Nephron (organoid): ENCODE data around the gene FBXW9.
"Not testable (repeated sequence)": the region's sequence is repeated elsewhere in the genome, so short reads cannot be mapped to it uniquely, and the experiment has no call there.

Experiments used
- H3K27ac Mint-ChIP-seq, 3 experiments: 2 replicates each; pipeline ENCODE4 v1.8.0; 2020; ENCODE audit warnings: mixed read lengths in 3 of 3, mild to moderate bottlenecking in 2 of 3, moderate library complexity in 1 of 3
- H3K27me3 Mint-ChIP-seq: 2 replicates; pipeline ENCODE4 v1.8.0; 2021; ENCODE audit warnings: low read depth, mild to moderate bottlenecking, moderate library complexity, mixed read lengths
- H3K36me3 Mint-ChIP-seq: 2 replicates; pipeline ENCODE4 v1.8.0; 2020; ENCODE audit warnings: low read depth, mixed read lengths
- H3K4me1 Mint-ChIP-seq: 2 replicates; pipeline ENCODE4 v1.8.0; 2020; ENCODE audit warnings: mixed read lengths
- H3K4me3 Mint-ChIP-seq, 3 experiments: 2 replicates each; pipeline ENCODE4 v1.8.0; 2020; ENCODE audit warnings: mild to moderate bottlenecking in 3 of 3, mixed read lengths in 3 of 3, moderate library complexity in 2 of 3
- H3K9me3 Mint-ChIP-seq: 2 replicates; pipeline ENCODE4 v1.8.0; 2020; ENCODE audit warnings: mixed read lengths
- TF ChIP-seq, protein P1 (sequence below), 3 experiments: fragments of 200-600 bp; sonication (generic); IDR thresholded peaks; one replicate each; pipeline ENCODE4 v1.5.0; 2021; ENCODE audit warnings: antibody characterized with exemption in 3 of 3; ENCODE audit not compliant: unreplicated experiment in 3 of 3

Gene FBXW9

DNA sequence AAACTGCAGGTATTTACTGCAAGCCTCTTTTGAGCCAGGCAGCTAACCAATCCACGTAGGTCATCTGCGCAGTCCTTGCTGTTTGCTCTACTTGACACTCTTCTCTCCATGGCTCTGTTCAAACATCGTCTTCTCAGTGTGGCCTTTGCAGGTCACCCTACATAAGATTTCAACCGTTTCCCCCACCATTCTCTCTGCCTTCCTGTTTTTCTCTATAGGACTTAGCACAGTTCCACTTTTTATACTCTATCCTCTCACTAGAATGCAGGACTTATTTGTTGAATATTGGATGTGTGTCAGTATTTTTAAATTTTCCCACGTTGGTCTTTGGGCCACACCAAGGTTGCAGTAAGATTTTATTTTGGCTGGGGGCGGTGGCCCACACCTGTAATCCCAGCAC, 1.7 kb upstream of the FBXW9 start:
- no peaks in the 10 kb centered on the region for H3K9me3 Mint-ChIP-seq
- TF ChIP-seq, protein P1, sequence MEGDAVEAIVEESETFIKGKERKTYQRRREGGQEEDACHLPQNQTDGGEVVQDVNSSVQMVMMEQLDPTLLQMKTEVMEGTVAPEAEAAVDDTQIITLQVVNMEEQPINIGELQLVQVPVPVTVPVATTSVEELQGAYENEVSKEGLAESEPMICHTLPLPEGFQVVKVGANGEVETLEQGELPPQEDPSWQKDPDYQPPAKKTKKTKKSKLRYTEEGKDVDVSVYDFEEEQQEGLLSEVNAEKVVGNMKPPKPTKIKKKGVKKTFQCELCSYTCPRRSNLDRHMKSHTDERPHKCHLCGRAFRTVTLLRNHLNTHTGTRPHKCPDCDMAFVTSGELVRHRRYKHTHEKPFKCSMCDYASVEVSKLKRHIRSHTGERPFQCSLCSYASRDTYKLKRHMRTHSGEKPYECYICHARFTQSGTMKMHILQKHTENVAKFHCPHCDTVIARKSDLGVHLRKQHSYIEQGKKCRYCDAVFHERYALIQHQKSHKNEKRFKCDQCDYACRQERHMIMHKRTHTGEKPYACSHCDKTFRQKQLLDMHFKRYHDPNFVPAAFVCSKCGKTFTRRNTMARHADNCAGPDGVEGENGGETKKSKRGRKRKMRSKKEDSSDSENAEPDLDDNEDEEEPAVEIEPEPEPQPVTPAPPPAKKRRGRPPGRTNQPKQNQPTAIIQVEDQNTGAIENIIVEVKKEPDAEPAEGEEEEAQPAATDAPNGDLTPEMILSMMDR (IDR thresholded peaks at IDR 0.05; ENCODE audit: unreplicated experiment in 3 of 3), result no peak
- peak overlapping the region; percentile 43 to 55 (median 47) for H3K27ac Mint-ChIP-seq
- peaks cover 10% of the 10 kb centered on the region for H3K4me1 Mint-ChIP-seq
- no peaks in the 10 kb centered on the region for H3K27me3 Mint-ChIP-seq
- peaks cover 27% of the 10 kb centered on the region for H3K36me3 Mint-ChIP-seq
- peak overlapping the region; percentile 76 to 87 (median 86) for H3K4me3 Mint-ChIP-seq

DNA sequence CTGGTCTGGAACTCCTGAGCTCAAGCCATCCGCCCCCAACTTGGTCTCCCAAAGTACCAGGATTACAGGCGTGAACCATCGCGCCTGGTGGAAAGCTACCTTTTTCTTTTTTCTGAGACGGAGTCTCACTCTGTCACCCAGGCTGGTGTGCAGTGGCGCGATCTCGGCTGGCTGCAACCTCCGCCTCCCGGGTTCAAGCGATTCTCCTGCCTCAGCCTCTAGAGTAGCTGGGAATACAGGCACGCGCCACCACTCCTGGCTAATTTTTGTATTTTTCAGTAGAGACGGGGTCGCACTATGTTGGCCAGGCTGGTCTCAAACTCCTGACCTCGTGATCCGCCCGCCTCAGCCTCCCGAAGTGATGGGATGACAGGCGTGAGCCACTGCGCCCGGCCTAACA, 994 bp upstream of the FBXW9 start:
- not testable (repeated sequence) for H3K27ac Mint-ChIP-seq, H3K27me3 Mint-ChIP-seq, H3K4me1 Mint-ChIP-seq, H3K9me3 Mint-ChIP-seq
- Mint-ChIP-seq H3K4me3 (peak overlapping the region; percentile 57 to 63 (median 59)), H3K36me3 (peaks cover 20% of the 10 kb centered on the region)

DNA sequence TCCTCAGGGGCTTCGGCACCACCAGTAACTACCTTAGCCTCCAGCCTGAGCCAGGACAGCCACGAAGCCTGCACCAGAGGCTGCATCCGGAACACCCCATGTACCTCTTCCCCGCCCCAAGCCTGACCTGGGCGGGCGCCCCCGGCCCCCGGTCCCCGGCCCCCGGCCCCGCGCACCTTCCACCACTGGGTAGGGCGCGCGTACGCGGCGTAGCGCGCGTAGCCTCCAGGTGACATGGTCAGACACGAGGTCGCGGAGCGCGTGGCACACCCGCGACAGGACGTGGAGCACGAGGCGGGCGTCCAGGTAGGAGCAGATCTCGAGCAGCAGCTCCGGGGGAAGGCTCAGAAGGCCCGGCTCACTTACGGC, 450 bp downstream of the FBXW9 start:
- Mint-ChIP-seq H3K27ac (no peak overlapping the region), H3K4me1 (peaks cover 10% of the 10 kb centered on the region), H3K4me3 (peak overlapping the region; percentile 93 to 95 (median 94)), H3K27me3 (no peaks in the 10 kb centered on the region), H3K9me3 (no peaks in the 10 kb centered on the region), H3K36me3 (peaks cover 8% of the 10 kb centered on the region)
- TF ChIP-seq, protein P1 (IDR thresholded peaks at IDR 0.05; ENCODE audit: unreplicated experiment in 3 of 3), result no peak

DNA sequence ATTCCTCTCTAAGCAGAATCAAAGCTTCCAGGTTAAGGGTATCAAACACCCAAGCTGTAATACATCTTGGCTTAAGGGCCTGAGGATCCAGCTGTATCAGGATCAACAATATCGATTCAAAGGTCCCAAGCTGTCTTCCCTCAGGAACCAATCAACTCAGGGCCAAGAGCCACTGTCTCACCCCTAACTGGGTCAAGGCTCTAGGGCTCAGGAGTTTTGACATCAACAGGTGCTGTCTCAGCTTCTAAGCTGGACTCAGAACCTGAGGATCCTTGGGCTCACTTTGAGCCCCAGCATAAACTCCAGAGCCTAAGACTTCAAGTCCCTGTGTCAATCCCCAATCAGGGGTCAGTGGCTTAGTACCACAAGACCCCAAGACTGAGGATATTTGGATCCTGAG, 917 bp downstream of the FBXW9 start:
- H3K4me1 Mint-ChIP-seq, result peaks cover 10% of the 10 kb centered on the region
- H3K36me3 Mint-ChIP-seq, result peaks cover 5% of the 10 kb centered on the region
- TF ChIP-seq, protein P1 (IDR thresholded peaks at IDR 0.05; ENCODE audit: unreplicated experiment in 3 of 3), result no peak
- H3K27ac Mint-ChIP-seq, result no peak overlapping the region
- no peaks in the 10 kb centered on the region for H3K27me3 Mint-ChIP-seq
- no peaks in the 10 kb centered on the region for H3K9me3 Mint-ChIP-seq
- H3K4me3 Mint-ChIP-seq, result peak overlapping the region; percentile 80 to 93 (median 80)

DNA sequence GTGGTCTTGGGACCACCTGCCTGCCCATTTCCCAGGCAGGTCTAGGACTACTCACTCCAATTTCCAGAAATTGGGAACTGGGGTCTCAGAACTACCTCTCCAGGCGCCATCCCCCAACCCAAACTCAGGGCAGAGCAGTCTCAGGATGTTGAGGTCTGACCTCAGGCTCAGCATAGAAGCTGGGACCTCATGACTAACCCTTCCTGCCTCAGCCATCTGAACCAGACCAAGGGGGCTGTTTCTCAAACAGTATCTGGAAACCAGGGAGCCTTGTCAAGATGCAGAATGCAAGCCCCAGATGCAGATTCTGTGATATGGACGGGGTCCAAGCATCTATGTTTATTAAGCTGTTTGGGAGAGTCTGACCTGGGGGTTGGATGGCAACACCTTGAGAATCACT, 1.3 kb downstream of the FBXW9 start:
- Mint-ChIP-seq H3K36me3 (peaks cover 5% of the 10 kb centered on the region), H3K4me3 (peak overlapping the region; percentile 52 to 93 (median 72)), H3K27me3 (no peaks in the 10 kb centered on the region)

DNA sequence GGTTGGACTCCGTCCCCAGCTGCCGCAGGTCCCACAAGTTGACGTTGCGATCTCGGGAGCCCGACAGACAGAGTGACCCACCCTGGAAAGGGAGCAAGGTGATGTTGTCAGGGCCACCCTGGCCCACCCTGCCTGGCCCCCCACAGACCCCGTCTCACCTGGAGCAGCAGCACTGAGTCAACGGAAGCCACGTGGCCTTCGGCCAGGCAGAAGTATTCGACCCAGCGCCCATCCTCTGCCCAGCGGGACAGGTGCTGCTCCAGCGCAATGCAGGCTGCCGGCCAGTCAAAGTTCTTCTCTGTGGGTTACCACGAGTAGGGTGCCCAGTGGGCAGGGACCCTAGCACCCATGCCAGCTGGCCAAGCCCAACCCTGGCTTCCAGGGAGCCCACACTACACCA, 1.8 kb downstream of the FBXW9 start:
- H3K27ac Mint-ChIP-seq, result no peak overlapping the region
- H3K27me3 Mint-ChIP-seq, result no peaks in the 10 kb centered on the region
- H3K4me1 Mint-ChIP-seq, result peaks cover 10% of the 10 kb centered on the region
- H3K4me3 Mint-ChIP-seq, result peak overlapping the region; percentile 52 to 93 (median 72)
- TF ChIP-seq, protein P1 (IDR thresholded peaks at IDR 0.05; ENCODE audit: unreplicated experiment in 3 of 3), result no peak
- peaks cover 5% of the 10 kb centered on the region for H3K36me3 Mint-ChIP-seq
- H3K9me3 Mint-ChIP-seq, result no peaks in the 10 kb centered on the region

More for the DNA sequence above, 1.3 kb downstream of the FBXW9 start:
- TF ChIP-seq, protein P1 (IDR thresholded peaks at IDR 0.05; ENCODE audit: unreplicated experiment in 3 of 3), result no peak
- H3K4me1 Mint-ChIP-seq, result peaks cover 10% of the 10 kb centered on the region
- no peak overlapping the region for H3K27ac Mint-ChIP-seq
- H3K9me3 Mint-ChIP-seq, result no peaks in the 10 kb centered on the region
